Effector memory CD8-positive, alpha-beta T cell (primary cell): ENCODE data around the gene FFAR2.

Experiments used
- ATAC-seq: fragments of 150-1000 bp; cut with Tn5 transposase; replicated peaks from 2 replicates; pipeline ENCODE4 v1.10.0; 2021; ENCODE audit warnings: mild to moderate bottlenecking, moderate library complexity
- DNase-seq, 3 experiments: peaks; one replicate each; pipeline ENCODE4 v3.0.0; 2021
- H3K27ac Mint-ChIP-seq, 2 donors: one replicate each; pipeline ENCODE4 v1.8.0; 2022; ENCODE audit warnings: mild to moderate bottlenecking in 2 of 2, mixed read lengths in 2 of 2, moderate library complexity in 2 of 2
- H3K27me3 Mint-ChIP-seq, 2 donors: one replicate each; pipeline ENCODE4 v1.8.0; 2022; ENCODE audit warnings: mixed read lengths in 2 of 2
- H3K36me3 Mint-ChIP-seq: one replicate; pipeline ENCODE4 v1.8.0; 2022; ENCODE audit warnings: mild to moderate bottlenecking, moderate library complexity, mixed read lengths; ENCODE audit not compliant: insufficient read depth
- H3K4me1 Mint-ChIP-seq, 2 donors: one replicate each; pipeline ENCODE4 v1.8.0; 2022; ENCODE audit warnings: low read depth in 2 of 2, mixed read lengths in 2 of 2
- H3K4me3 Mint-ChIP-seq, 2 donors: one replicate each; pipeline ENCODE4 v1.8.0; 2022; ENCODE audit warnings: mild to moderate bottlenecking in 2 of 2, mixed read lengths in 2 of 2, moderate library complexity in 2 of 2
- H3K9me3 Mint-ChIP-seq, 2 donors: one replicate each; pipeline ENCODE4 v1.8.0; 2022; ENCODE audit warnings: mixed read lengths in 2 of 2

The FFAR2 gene

GRCh38 chr19:35432911-35433310 is 15.1 kb upstream of the FFAR2 start:
- DNase-seq (no peak), ATAC-seq (no peak)
- peaks cover 6 to 31% of the 10 kb centered on the region in 2 donors for H3K27me3 Mint-ChIP-seq
- no peak overlapping the region for H3K4me3 Mint-ChIP-seq
- peaks cover 17 to 18% of the 10 kb centered on the region in 2 donors for H3K4me1 Mint-ChIP-seq
- no peak overlapping the region for H3K27ac Mint-ChIP-seq
- H3K9me3 Mint-ChIP-seq = peaks cover 0 to 10% of the 10 kb centered on the region in 2 donors
- H3K36me3 Mint-ChIP-seq = no peaks in the 10 kb centered on the region

GRCh38 chr19:35433448-35433847 is 14.6 kb upstream of the FFAR2 start:
- Mint-ChIP-seq H3K27ac (peak overlapping the region in 1 of 2 donors; percentile 56), H3K36me3 (no peaks in the 10 kb centered on the region), H3K4me1 (peaks cover 17 to 18% of the 10 kb centered on the region in 2 donors), H3K4me3 (no peak overlapping the region), H3K27me3 (peaks cover 6 to 31% of the 10 kb centered on the region in 2 donors), H3K9me3 (peaks cover 0 to 10% of the 10 kb centered on the region in 2 donors)
- ATAC-seq = no peak
- no peak for DNase-seq

- Mint-ChIP-seq H3K4me3 (peak overlapping the region; percentile 52 to 66), H3K27ac (peak overlapping the region in 1 of 2 donors; percentile 52), H3K36me3 (no peaks in the 10 kb centered on the region), H3K27me3 (peaks cover 6 to 21% of the 10 kb centered on the region in 2 donors), H3K9me3 (peaks cover 0 to 10% of the 10 kb centered on the region in 2 donors), H3K4me1 (peaks cover 17 to 18% of the 10 kb centered on the region in 2 donors)
- DNase-seq (no peak), ATAC-seq (no peak)
These were observed 12.2 kb upstream of the FFAR2 start for GRCh38 chr19:35435896-35436295.

- no peaks in the 10 kb centered on the region for H3K36me3 Mint-ChIP-seq
- H3K4me3 Mint-ChIP-seq = peak overlapping the region; percentile 52 to 66
- H3K9me3 Mint-ChIP-seq = peaks cover 0 to 4% of the 10 kb centered on the region in 2 donors
- H3K27me3 Mint-ChIP-seq = peaks cover 5 to 16% of the 10 kb centered on the region in 2 donors
- ATAC-seq (peak; percentile 77), DNase-seq (no peak)
- H3K27ac Mint-ChIP-seq = peak overlapping the region; percentile 52 to 71
- peaks cover 13 to 18% of the 10 kb centered on the region in 2 donors for H3K4me1 Mint-ChIP-seq
These were observed 11.3 kb upstream of the FFAR2 start for GRCh38 chr19:35436477-35437405.

GRCh38 chr19:35437406-35437951 is 10.6 kb upstream of the FFAR2 start:
- Mint-ChIP-seq H3K9me3 (no peaks in the 10 kb centered on the region), H3K36me3 (no peaks in the 10 kb centered on the region), H3K4me1 (peaks cover 13 to 18% of the 10 kb centered on the region in 2 donors), H3K27me3 (peaks cover 0 to 9% of the 10 kb centered on the region in 2 donors), H3K27ac (peak overlapping the region in 1 of 2 donors; percentile 71), H3K4me3 (peak overlapping the region in 1 of 2 donors; percentile 12)
- ATAC-seq (no peak), DNase-seq (no peak)

- no peaks in the 10 kb centered on the region for H3K36me3 Mint-ChIP-seq
- peaks cover 13 to 18% of the 10 kb centered on the region in 2 donors for H3K4me1 Mint-ChIP-seq
- H3K27me3 Mint-ChIP-seq = peaks cover 0 to 3% of the 10 kb centered on the region in 2 donors
- no peak overlapping the region for H3K27ac Mint-ChIP-seq
- no peak for ATAC-seq
- DNase-seq = no peak
- H3K9me3 Mint-ChIP-seq = no peaks in the 10 kb centered on the region
- no peak overlapping the region for H3K4me3 Mint-ChIP-seq
These were observed 10.0 kb upstream of the FFAR2 start for GRCh38 chr19:35438096-35438495.

- Mint-ChIP-seq H3K9me3 (no peaks in the 10 kb centered on the region), H3K4me1 (peaks cover 13 to 18% of the 10 kb centered on the region in 2 donors), H3K4me3 (no peak overlapping the region), H3K36me3 (no peaks in the 10 kb centered on the region), H3K27me3 (no peaks in the 10 kb centered on the region), H3K27ac (peak overlapping the region in 1 of 2 donors; percentile 65)
- ATAC-seq (no peak), DNase-seq (no peak)
These were observed 9.5 kb upstream of the FFAR2 start for GRCh38 chr19:35438527-35438926.

- Mint-ChIP-seq H3K4me1 (peaks cover 17 to 18% of the 10 kb centered on the region in 2 donors), H3K4me3 (no peak overlapping the region), H3K9me3 (no peaks in the 10 kb centered on the region), H3K27ac (no peak overlapping the region), H3K27me3 (no peaks in the 10 kb centered on the region), H3K36me3 (no peaks in the 10 kb centered on the region)
- ATAC-seq = no peak
- no peak for DNase-seq
These were observed 8.1 kb upstream of the FFAR2 start for GRCh38 chr19:35439921-35440320.

GRCh38 chr19:35442091-35442490 is 6.0 kb upstream of the FFAR2 start:
- peaks cover 3% of the 10 kb centered on the region for H3K36me3 Mint-ChIP-seq
- ATAC-seq (no peak), DNase-seq (no peak)
- H3K4me1 Mint-ChIP-seq = peaks cover 17 to 22% of the 10 kb centered on the region in 2 donors
- no peak overlapping the region for H3K4me3 Mint-ChIP-seq
- no peak overlapping the region for H3K27ac Mint-ChIP-seq
- H3K9me3 Mint-ChIP-seq = no peaks in the 10 kb centered on the region
- H3K27me3 Mint-ChIP-seq = no peaks in the 10 kb centered on the region

GRCh38 chr19:35444735-35445134 is 3.3 kb upstream of the FFAR2 start:
- no peak for ATAC-seq
- no peak for DNase-seq
- Mint-ChIP-seq H3K9me3 (no peaks in the 10 kb centered on the region), H3K36me3 (peaks cover 6% of the 10 kb centered on the region), H3K4me3 (no peak overlapping the region), H3K4me1 (peaks cover 20 to 24% of the 10 kb centered on the region in 2 donors), H3K27me3 (no peaks in the 10 kb centered on the region), H3K27ac (peak overlapping the region in 1 of 2 donors; percentile 95)

GRCh38 chr19:35445826-35446593 is 2.0 kb upstream of the FFAR2 start:
- Mint-ChIP-seq H3K36me3 (peaks cover 6% of the 10 kb centered on the region), H3K27me3 (no peaks in the 10 kb centered on the region), H3K4me1 (peaks cover 26 to 29% of the 10 kb centered on the region in 2 donors), H3K4me3 (peak overlapping the region; percentile 49 to 54), H3K9me3 (no peaks in the 10 kb centered on the region), H3K27ac (peak overlapping the region; percentile 92 to 95)
- ATAC-seq (peak; percentile 92), DNase-seq (peak; percentile 52 to 56 (median 53))

- no peaks in the 10 kb centered on the region for H3K27me3 Mint-ChIP-seq
- H3K36me3 Mint-ChIP-seq = peaks cover 6% of the 10 kb centered on the region
- ATAC-seq = no peak
- H3K4me3 Mint-ChIP-seq = peak overlapping the region in 1 of 2 donors; percentile 17
- H3K4me1 Mint-ChIP-seq = peaks cover 41 to 44% of the 10 kb centered on the region in 2 donors
- no peak for DNase-seq
- H3K9me3 Mint-ChIP-seq = no peaks in the 10 kb centered on the region
- H3K27ac Mint-ChIP-seq = peak overlapping the region in 1 of 2 donors; percentile 95
These were observed 1.4 kb downstream of the FFAR2 start for GRCh38 chr19:35449359-35450043.
